ENCODE data around the gene FAM171A1.
"Not testable (repeated sequence)": the region's sequence is repeated elsewhere in the genome, so short reads cannot be mapped to it uniquely, and the experiment has no call there.

Gene FAM171A1

GRCh38 chr10:15280974-15281373 lies 90.1 kb downstream of the FAM171A1 start:
- DNase-seq (ENCODE audit: low read depth): no peak

DNA sequence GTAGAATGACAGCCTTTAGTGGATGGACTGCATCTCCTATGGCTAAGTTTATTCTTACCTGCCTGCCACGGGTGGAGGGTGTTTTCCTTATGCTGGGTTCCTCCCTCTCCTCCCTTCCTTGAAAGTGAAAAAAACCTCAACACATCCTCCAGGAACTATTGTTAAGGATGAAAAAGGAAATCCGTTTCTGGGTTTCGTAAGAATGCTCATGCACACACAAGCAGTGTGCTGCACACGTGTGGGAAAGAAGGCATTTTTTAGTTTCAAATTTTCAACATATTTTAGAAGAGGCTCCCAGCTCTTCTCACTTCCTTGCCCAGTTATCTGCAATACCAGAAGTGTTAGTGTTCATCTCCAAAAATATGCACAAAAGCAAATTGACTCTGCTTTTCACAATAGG lies 90.6 kb downstream of the FAM171A1 start:
- DNase-seq (ENCODE audit: low read depth): no peak

DNA sequence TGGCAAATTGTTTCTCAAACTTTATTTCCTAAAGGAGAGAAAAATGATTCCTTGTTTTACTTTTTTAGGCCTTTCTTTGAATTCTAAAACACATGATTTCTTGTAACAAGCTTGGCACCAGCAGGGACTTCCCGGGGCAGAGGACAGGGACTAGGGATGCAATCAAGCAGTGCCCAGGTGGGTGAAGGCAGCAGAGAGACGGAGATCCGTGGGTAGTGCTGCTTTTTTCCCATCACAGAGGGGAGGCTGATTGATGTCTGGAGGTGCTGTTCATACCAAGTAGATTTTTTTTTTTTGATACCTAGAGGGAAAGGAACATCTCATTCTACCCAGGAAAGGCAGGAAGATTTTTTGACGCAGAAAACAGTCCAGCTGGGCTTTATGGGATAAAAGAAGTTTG lies 91.9 kb downstream of the FAM171A1 start:
- DNase-seq (ENCODE audit: low read depth): no peak

GRCh38 chr10:15278786-15279185 lies 92.3 kb downstream of the FAM171A1 start:
- no peak for DNase-seq (ENCODE audit: low read depth)

DNA sequence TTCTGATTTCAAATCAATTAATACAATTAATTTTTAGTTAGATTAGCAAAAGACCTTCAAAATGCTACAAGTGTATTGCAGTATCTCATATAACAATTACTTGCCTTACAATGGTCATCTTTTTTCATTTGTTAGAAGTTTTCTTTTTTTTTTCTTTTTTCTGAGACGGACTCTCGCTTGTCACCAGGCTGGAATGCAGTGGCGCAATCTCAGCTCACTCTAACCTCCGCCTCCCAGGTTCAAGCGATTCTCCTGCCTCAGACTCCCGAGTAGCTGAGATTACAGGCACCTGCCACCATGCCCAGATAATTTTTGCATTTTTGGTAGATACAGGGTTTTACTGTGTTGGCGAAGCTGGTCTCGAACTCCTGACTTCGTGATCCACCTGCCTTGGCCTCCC lies 95.0 kb downstream of the FAM171A1 start:
- DNase-seq (ENCODE audit: low read depth): not testable (repeated sequence)

DNA sequence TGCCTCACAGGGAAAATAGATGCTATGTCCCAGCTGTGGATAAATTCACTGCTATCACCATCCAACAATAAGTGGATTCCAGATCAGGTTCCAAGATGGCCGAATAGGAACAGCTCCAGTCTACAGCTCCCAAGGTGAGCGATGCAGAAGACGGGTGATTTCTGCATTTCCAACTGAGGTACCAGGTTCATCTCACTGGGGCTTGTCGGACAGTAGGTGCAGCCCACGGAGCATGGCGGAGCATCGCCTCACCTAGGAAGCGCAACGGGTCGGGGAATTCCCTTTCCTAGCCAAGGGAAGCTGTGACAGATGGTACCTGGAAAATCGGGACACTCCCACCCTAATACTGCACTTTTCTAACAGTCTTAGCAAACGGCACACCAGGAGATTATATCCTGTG lies 101.3 kb downstream of the FAM171A1 start:
- DNase-seq (ENCODE audit: low read depth): not testable (repeated sequence)

GRCh38 chr10:15267496-15267895 lies 103.6 kb downstream of the FAM171A1 start:
- DNase-seq (ENCODE audit: low read depth): no peak

GRCh38 chr10:15266117-15266516 lies 105.0 kb downstream of the FAM171A1 start:
- DNase-seq (ENCODE audit: low read depth): no peak

DNA sequence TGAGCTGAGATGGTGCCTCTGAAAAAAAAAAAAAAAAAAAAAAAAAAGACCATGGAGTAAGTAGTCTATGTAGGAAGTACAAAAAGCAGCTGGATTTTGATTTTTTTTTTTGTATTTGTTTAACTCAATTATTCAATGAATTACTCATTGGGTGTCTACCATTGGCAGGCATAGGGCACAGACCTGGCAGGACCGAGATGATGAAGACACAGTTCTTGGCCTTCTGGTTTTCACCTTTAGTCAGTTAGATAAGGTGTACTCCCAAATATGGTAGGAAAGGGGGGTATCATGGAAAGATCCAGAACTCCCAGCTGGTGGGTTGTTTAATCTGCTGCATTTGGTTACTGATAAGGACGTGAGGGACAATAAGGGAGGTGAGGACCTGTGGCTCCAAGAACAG lies 105.5 kb downstream of the FAM171A1 start:
- DNase-seq (ENCODE audit: low read depth): no peak

DNA sequence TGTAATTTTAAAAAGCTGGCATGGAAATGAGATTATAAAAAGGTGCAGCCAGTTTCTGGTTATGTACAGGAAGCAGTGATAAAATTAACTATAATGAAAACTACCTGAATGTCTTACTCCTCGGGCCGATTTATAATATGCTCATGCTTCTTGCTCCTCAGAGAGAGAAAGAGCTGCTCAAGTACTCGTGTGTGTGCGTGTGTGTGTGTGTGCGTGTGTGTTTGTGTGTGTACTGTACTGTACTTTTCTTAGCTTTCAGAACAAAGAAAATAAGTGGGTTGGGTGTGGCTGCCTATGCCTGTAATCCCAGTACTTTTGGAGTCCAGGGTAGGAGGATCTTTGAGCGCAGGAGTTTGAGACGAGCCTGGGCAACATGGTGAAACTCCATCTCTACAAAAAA lies 106.0 kb downstream of the FAM171A1 start:
- no peak for DNase-seq (ENCODE audit: low read depth)

DNA sequence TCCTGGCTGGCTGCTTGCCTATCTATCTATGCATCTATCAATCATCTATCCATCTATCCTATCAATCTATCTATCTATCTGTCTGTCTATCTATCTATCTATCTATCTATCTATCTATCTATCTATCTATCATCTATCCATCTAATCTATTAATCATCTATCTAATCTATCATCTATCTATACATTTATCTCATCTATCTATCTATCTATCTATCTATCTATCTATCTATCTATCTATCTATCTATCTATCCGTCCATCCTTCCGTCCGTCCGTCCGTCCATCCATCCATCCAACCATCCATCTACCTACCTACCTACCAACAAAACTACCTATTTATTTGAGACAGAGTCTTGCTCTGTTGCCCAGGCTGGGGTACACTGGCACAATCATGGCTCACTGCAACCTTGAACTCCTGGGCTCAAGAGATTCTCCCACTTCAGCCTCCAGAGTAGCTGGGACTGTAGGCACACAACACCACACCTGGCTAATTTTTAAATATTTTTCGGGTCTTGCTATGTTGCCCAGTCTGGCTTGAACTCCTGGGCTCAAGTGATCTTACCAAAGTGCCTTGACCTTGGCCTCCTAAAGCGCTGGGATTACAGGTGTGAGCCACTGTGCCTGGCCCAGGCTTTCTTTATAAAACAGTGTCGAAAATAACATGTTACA lies 107.3 kb downstream of the FAM171A1 start:
- no peak for DNase-seq (ENCODE audit: low read depth)

DNA sequence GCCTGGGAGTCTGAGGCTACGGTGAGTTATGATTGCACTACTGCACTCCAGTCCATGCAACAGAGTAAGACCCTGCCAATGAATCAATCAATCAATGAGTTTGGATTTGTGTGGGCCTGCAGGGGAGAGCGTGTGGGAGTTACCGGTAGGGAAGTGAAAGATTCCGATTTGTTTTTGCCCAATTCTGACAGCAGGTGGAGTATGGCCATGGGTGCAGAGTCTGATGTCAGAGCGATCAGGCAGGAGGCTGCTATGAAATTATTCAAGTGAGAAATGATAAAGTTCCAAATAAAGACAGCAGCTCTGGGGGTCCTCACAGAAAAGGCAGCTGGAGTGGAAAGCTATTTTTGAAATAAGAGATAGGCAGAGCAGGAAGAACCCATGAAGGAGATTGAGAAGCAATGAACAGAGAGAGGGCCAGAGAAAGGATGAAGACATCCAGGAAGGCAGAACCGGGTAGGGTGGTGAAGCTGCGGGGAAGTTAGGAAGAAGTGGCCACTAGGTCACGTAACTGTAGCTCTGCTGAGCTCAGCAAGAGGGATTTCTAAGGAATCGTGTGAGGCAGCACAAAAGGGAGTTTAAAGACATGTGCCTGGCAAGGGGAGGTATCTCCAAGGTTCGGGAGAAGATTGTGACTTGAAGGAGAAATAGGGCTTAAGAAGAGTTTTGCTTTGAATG lies 108.9 kb downstream of the FAM171A1 start:
- no peak for DNase-seq (ENCODE audit: low read depth)

GRCh38 chr10:15259136-15259535 lies 112.0 kb downstream of the FAM171A1 start:
- DNase-seq (ENCODE audit: low read depth): no peak

- no peak for DNase-seq (ENCODE audit: low read depth)
Measured at GRCh38 chr10:15258255-15258654, 112.8 kb downstream of the FAM171A1 start.

DNA sequence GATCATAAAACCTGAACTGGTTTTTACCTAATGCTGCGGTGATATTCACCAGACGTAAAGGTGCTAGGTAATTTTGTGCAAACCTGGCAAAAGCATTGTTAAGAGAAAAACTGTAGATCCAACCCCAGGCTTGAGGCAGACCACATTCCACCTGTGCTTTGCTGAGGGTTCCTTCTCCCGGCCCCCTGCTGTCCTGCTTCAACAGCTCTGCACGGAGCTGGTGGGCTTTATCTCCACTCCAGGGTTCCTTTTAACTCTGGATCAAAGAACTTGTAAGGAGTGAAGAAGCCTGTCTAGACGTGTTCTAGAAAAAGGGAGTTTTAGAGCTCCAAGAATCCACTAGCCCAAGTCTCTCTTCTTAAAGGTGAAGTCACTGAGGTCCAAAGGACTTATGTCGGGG lies 115.1 kb downstream of the FAM171A1 start:
- DNase-seq (ENCODE audit: low read depth): no peak

DNA sequence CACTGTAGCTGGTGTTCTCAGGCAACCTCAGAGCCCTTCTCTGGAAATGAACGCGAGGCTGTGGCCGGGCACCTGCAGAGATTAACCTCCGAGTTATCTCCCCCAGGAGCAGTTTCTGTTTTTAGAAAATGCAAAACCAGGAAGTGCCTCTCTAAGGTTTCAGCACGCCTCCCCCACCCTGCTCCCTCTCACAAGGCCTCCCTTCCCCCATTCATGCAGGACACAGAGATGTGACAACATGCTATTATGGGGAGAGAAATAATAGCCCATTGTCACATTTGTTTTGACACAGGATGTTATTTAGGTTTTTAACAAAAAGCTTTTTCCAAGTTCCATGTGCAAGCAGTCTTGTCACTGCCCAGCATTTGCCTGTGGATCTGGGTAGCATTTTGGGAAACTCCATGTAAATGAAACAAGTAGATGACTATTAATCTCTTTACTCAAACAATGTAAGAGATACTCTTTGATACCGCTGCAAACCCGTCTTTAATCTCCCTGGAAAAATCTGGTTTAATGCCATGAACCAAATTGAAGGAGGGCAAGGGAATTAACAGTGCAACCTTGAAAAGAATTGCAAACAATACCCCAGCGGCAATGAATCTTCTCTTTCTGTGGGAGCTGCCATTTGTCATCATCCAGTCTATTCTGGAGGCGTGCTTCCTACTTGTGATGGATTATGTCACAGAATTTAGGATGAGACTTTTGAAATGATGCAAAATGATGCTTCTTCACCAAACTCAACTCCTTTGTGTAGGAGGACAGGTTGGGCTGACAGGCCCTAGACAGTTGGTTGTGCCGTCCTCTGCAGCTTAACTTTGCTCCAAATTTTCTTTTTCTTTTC lies 116.1 kb downstream of the FAM171A1 start:
- no peak for DNase-seq (ENCODE audit: low read depth)

- DNase-seq (ENCODE audit: low read depth): no peak
Measured at GRCh38 chr10:15253951-15254807, 116.9 kb downstream of the FAM171A1 start.

GRCh38 chr10:15252396-15252795 lies 118.7 kb downstream of the FAM171A1 start:
- DNase-seq (ENCODE audit: low read depth): no peak

DNA sequence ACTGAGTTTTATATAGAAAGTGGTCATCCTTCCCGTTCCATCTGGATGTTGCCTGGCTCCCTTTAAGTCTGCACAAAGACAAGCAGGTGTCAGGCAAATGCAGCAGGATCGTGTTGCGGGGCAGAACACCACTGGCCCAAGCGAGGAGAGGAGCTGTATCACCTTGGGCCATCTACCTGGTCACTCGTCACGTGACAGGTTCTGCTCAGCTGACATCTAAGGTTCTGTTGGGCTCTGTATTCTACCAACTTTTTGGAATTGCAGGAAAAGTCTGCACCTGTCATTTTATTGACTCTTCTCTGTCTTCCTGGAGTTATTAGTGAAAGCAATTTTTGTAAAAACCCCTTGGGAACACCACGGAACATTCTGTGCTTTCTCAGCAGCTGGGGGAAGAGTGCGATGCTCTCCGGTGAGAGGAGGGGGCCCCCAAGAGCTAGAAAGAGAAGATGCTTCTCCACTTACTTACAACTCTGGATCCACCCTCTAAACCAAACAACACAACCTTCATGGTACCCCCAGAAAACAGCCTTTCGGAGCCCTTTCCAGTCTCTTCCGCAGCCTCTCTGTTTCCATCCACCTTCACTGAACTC lies 119.2 kb downstream of the FAM171A1 start:
- no peak for DNase-seq (ENCODE audit: low read depth)

DNA sequence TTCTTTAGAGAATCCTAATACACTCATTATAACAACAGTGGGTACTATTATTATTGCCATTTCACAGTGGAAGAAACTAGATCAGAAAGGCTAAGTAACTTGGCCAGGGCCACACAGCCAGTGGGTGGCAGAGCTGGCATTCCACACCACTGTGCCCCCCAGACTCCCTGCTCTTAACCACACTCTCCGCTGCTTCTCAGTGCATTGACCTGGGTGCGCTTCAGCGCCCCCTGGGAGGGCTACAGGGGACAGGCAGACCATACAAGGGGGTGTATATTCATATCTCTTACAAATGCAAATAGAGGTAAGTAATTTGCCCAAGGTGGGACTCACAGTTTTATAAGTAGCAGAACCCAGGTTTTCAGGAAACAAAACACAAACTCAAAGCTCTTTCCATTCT lies 125.6 kb downstream of the FAM171A1 start:
- no peak for DNase-seq (ENCODE audit: low read depth)

DNA sequence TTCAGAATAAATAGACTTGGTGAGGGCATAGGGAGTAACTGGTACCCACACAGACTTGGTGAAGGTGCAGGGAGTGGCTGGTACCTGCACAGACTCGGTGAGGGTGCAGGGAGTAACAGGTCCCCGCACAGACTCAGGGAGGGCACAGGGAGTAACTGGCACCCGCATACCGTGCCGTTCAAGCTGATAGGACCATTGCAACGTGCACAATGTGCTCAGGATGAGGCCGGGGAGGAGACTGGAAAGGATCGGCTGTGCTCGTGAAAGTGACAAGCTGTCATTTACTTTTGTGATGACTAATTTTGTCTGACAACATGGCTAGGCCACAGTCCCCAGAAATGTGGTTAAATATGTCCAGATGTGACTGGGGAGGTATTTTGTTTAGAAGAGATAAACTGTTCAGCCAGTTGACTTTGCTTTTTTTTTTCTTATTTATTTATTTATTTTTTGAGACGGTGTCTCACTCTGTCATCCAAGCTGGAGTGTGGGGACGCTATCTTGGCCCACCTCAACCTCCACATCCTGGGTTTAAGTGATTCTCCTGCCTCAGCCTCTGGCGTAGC lies 126.4 kb downstream of the FAM171A1 start:
- no peak for DNase-seq (ENCODE audit: low read depth)
